Erythroblast (primary cell): Measurements from ENCODE around the gene ERC2.

Experiments
- GATA1 ChIP-seq: IDR thresholded peaks from 2 replicates; pipeline ENCODE4 v1.6.1; 2011; ENCODE audit warnings: low read depth, mild to moderate bottlenecking, control low read depth, low read length, moderate library complexity
- POLR2A ChIP-seq: IDR thresholded peaks from 2 replicates; pipeline ENCODE4 v1.6.1; 2011; ENCODE audit warnings: mild to moderate bottlenecking, low read length

GRCh38 chr3:55687526-55687925, 780.7 kb downstream of the ERC2 start:
- no peak for TF ChIP-seq POLR2A
- TF ChIP-seq GATA1 = no peak
